HepG2 (cell line): ENCODE data around the gene TAF12. TPM values are rescaled to one million over a fixed set of nuclear protein-coding genes. Genes with fewer than 3 reads are reported as not detected.
A peak's percentile ranks its signal among the peaks of the same experiment; 100 is the strongest.

Experiments used
- CREM ChIP-seq, 2 experiments: sonication (generic) in 1 of 2; formaldehyde crosslinking in 1 of 2; IDR thresholded peaks; 2 replicates each; pipeline versions ENCODE4 v1.4.0 to v1.6.1; 2016 to 2020; ENCODE audit warnings: antibody characterized with exemption in 1 of 2, mild to moderate bottlenecking in 1 of 2, missing genetic modification reagents in 1 of 2
- GTF2F1 ChIP-seq: fragments of 150-350 bp; IDR thresholded peaks from 2 replicates; pipeline ENCODE4 v1.6.1; 2014; ENCODE audit warnings: low read length
- HNRNPH1 ChIP-seq: fragments of 200-400 bp; formaldehyde crosslinking; optimal IDR thresholded peaks from 2 replicates; pipeline ENCODE3; 2017; ENCODE audit warnings: mild to moderate bottlenecking, low read depth, low read length
- JUND ChIP-seq: sonication (generic); formaldehyde crosslinking; IDR thresholded peaks from 2 replicates; pipeline ENCODE4 v1.8.0; 2022; ENCODE audit warnings: mild to moderate bottlenecking, missing genetic modification reagents
- KDM6A ChIP-seq: IDR thresholded peaks from 2 replicates; pipeline ENCODE4 v1.6.1; 2016; ENCODE audit warnings: low read depth
- MATR3 ChIP-seq: sonication (generic); formaldehyde crosslinking; IDR thresholded peaks from 2 replicates; pipeline ENCODE4 v1.4.0; 2020; ENCODE audit warnings: missing genetic modification reagents
- MNT ChIP-seq: fragments of 450-650 bp; IDR thresholded peaks from 2 replicates; pipeline ENCODE4 v1.6.1; 2016
- MTA1 ChIP-seq: sonication (generic); formaldehyde crosslinking; IDR thresholded peaks from 2 replicates; pipeline ENCODE4 v1.4.0; 2020; ENCODE audit warnings: missing genetic modification reagents, mild to moderate bottlenecking, borderline replicate concordance
- NFYC ChIP-seq: IDR thresholded peaks from 2 replicates; pipeline ENCODE4 v1.6.1; 2016; ENCODE audit warnings: missing genetic modification reagents, missing compliant biosample characterization
- NPAS2 ChIP-seq: sonication (generic); formaldehyde crosslinking; IDR thresholded peaks from 2 replicates; pipeline ENCODE4 v1.8.0; 2022; ENCODE audit warnings: mild to moderate bottlenecking, missing genetic modification reagents, borderline replicate concordance
- NR2F2 ChIP-seq: IDR thresholded peaks from 2 replicates; pipeline ENCODE4 v1.6.1; 2012; ENCODE audit warnings: low read depth, inconsistent platforms, borderline replicate concordance
- PBX2 ChIP-seq: IDR thresholded peaks from 2 replicates; pipeline ENCODE4 v1.6.1; 2016; ENCODE audit warnings: control low read depth
- RBM39 ChIP-seq: fragments of 200-400 bp; formaldehyde crosslinking; IDR thresholded peaks from one replicate; pipeline ENCODE4 v1.6.1; 2018; ENCODE audit warnings: antibody characterized with exemption, mild to moderate bottlenecking, low read depth, low read length; ENCODE audit not compliant: poor library complexity, severe bottlenecking
- SAP130 ChIP-seq: IDR thresholded peaks from 2 replicates; pipeline ENCODE4 v1.6.1; 2016; ENCODE audit warnings: low read depth
- SNRNP70 ChIP-seq: fragments of 200-400 bp; formaldehyde crosslinking; IDR thresholded peaks from 2 replicates; pipeline ENCODE4 v1.6.1; 2017; ENCODE audit warnings: mild to moderate bottlenecking, low read depth, low read length, moderate library complexity
- STAT5B ChIP-seq: sonication (generic); formaldehyde crosslinking; IDR thresholded peaks from 2 replicates; pipeline ENCODE4 v1.4.0; 2020; ENCODE audit warnings: missing genetic modification reagents
- TCF12 ChIP-seq, 2 experiments: fragments of 450-650 bp in 1 of 2; sonication (generic) in 1 of 2; formaldehyde crosslinking in 1 of 2; IDR thresholded peaks; 2 replicates each; pipeline versions ENCODE4 v1.6.1 to v1.8.0; 2017 to 2022; ENCODE audit warnings: antibody characterized with exemption in 1 of 2, mild to moderate bottlenecking in 1 of 2, missing genetic modification reagents in 1 of 2, moderate library complexity in 1 of 2
- TCF7 ChIP-seq: sonication (generic); IDR thresholded peaks from 2 replicates; pipeline ENCODE4 v1.6.1; 2016; ENCODE audit warnings: antibody characterized with exemption, low read depth
- TEAD3 ChIP-seq: optimal IDR thresholded peaks from 2 replicates; pipeline ENCODE3; 2016; ENCODE audit warnings: borderline replicate concordance
- TFAP4 ChIP-seq: sonication (generic); IDR thresholded peaks from 2 replicates; pipeline ENCODE4 v1.6.1; 2016; ENCODE audit warnings: low read depth, borderline replicate concordance
- TGIF2 ChIP-seq: IDR thresholded peaks from 2 replicates; pipeline ENCODE4 v1.6.1; 2016; ENCODE audit warnings: control low read depth, missing compliant biosample characterization
- ZFY ChIP-seq: sonication (generic); formaldehyde crosslinking; IDR thresholded peaks from 2 replicates; pipeline ENCODE4 v1.4.0; 2020; ENCODE audit warnings: missing genetic modification reagents
- ZNF256 ChIP-seq: sonication (generic); formaldehyde crosslinking; conservative IDR thresholded peaks from 2 replicates; pipeline ENCODE4 v1.4.0; 2020; ENCODE audit warnings: missing genetic modification reagents
- ZNF432 ChIP-seq: sonication (generic); formaldehyde crosslinking; IDR thresholded peaks from 2 replicates; pipeline ENCODE4 v1.5.0; 2020; ENCODE audit warnings: missing genetic modification reagents, mild to moderate bottlenecking, borderline replicate concordance
- ZNF572 ChIP-seq: sonication (generic); formaldehyde crosslinking; IDR thresholded peaks from 2 replicates; pipeline ENCODE4 v1.5.1; 2020; ENCODE audit warnings: mild to moderate bottlenecking, missing genetic modification reagents
- ZNF589 ChIP-seq: sonication (generic); formaldehyde crosslinking; conservative IDR thresholded peaks from 2 replicates; pipeline ENCODE4 v1.8.0; 2022; ENCODE audit warnings: mild to moderate bottlenecking, moderate library complexity, missing genetic modification reagents
- ZNF619 ChIP-seq: sonication (generic); formaldehyde crosslinking; IDR thresholded peaks from 2 replicates; pipeline ENCODE4 v1.4.0; 2020; ENCODE audit warnings: mild to moderate bottlenecking, missing genetic modification reagents
- ZNF691 ChIP-seq: sonication (generic); formaldehyde crosslinking; IDR thresholded peaks from 2 replicates; pipeline ENCODE4 v1.4.0; 2020; ENCODE audit warnings: missing genetic modification reagents, low read depth, mild to moderate bottlenecking, borderline replicate concordance
- polyA plus RNA-seq, 8 experiments: library from polyadenylated mRNA; depleted of rRNA in 3 of 8; stranded (reverse) in 7 of 8; unstranded in 1 of 8; fragments of >200 nt; fragmentation: Illumina TruSeq in 4 of 8; extraction: Trizol in 4 of 8; gene quantifications; 2 replicates each; pipeline versions ENCODE4 v1.2.1 to v1.2.3, GENCODE V29; 2011 to 2016; ENCODE audit warnings: low read depth in 4 of 8, missing spikeins in 1 of 8, mixed read lengths in 1 of 8; ENCODE audit not compliant: insufficient read depth in 1 of 8
- total RNA-seq, 5 experiments: library from RNA; depleted of rRNA; stranded (reverse); fragments of >200 nt; fragmentation: Illumina TruSeq; extraction: Trizol; gene quantifications; 2 replicates each; pipeline ENCODE4 v1.2.3, GENCODE V29; 2016; ENCODE audit warnings: low read depth in 1 of 5

The TAF12 gene
- total and polyA plus RNA-seq, 2 of the 13 experiments (the other 11 are each of a cell fraction or from before 2014, with no cell fraction given), result 16.3 to 17.1 TPM

GRCh38 chr1:28602536-28603439, 40.1 kb downstream of the TAF12 start (continued):
- no peak for TF ChIP-seq PBX2 (CRISPR knock-in tag)
- TF ChIP-seq MNT, result no peak
- no peak for TF ChIP-seq TCF12 (IDR thresholded peaks at IDR 0.05)
- TF ChIP-seq TCF12 (CRISPR knock-in tag; IDR thresholded peaks at IDR 0.05), result no peak
- no peak for TF ChIP-seq MATR3
- no peak for TF ChIP-seq ZNF619 (CRISPR knock-in tag)
- TF ChIP-seq SNRNP70, result no peak
- TF ChIP-seq NR2F2, result no peak
- TF ChIP-seq ZFY, result no peak
- TF ChIP-seq KDM6A, result no peak
- no peak for TF ChIP-seq NFYC (CRISPR knock-in tag)
- TF ChIP-seq CREM (IDR thresholded peaks at IDR 0.05), result no peak
- TF ChIP-seq CREM (CRISPR knock-in tag; IDR thresholded peaks at IDR 0.05), result no peak
- TF ChIP-seq TGIF2 (CRISPR knock-in tag), result no peak
- TF ChIP-seq NPAS2 (CRISPR knock-in tag), result no peak
- TF ChIP-seq SAP130 (CRISPR knock-in tag), result no peak
- TF ChIP-seq ZNF572 (CRISPR knock-in tag), result no peak
- no peak for TF ChIP-seq RBM39
- TF ChIP-seq MTA1, result no peak
- no peak for TF ChIP-seq TCF7
- TF ChIP-seq TEAD3, result peak; percentile 47
- no peak for TF ChIP-seq ZNF691 (CRISPR knock-in tag)
- no peak for TF ChIP-seq ZNF256 (CRISPR knock-in tag)
- TF ChIP-seq JUND, result no peak
- no peak for TF ChIP-seq TFAP4
- no peak for TF ChIP-seq GTF2F1
- no peak for TF ChIP-seq ZNF432 (CRISPR knock-in tag)
- no peak for TF ChIP-seq HNRNPH1
- no peak for TF ChIP-seq STAT5B (CRISPR knock-in tag)
- no peak for TF ChIP-seq ZNF589 (CRISPR knock-in tag)
